Measurements from ENCODE around the gene MED13L.

The MED13L gene

DNA sequence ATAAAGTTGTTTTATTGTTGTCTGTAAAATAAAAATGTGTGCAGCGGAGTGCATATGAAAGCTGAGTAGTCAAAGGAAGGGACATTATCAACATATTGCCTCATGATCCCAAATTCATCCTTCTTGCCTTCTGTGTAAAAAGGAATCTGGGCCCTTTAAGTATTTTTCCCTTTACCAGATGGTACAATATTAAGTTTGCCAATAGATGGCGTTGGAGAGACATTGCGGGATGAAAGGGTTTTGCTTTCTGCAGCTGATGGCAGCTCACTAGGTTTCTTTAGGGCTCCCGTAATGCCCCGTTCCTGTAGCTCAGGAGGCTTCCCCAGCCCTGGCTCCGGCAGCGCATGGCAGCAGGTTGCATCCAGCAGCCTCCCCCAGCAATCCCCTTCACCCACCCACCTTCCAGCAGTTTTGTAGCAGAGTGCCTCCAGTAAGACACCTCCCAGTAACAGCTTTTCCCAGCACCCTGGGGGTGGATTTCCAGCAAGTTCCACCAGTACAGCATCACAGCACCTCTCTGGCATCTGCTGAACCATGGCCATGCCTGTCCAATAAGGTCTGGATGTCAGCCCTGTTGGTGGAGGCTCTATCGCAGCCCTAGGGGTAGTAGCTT is 354.4 kb downstream of the MED13L start (continued):
- TF ChIP-seq, protein P1, sequence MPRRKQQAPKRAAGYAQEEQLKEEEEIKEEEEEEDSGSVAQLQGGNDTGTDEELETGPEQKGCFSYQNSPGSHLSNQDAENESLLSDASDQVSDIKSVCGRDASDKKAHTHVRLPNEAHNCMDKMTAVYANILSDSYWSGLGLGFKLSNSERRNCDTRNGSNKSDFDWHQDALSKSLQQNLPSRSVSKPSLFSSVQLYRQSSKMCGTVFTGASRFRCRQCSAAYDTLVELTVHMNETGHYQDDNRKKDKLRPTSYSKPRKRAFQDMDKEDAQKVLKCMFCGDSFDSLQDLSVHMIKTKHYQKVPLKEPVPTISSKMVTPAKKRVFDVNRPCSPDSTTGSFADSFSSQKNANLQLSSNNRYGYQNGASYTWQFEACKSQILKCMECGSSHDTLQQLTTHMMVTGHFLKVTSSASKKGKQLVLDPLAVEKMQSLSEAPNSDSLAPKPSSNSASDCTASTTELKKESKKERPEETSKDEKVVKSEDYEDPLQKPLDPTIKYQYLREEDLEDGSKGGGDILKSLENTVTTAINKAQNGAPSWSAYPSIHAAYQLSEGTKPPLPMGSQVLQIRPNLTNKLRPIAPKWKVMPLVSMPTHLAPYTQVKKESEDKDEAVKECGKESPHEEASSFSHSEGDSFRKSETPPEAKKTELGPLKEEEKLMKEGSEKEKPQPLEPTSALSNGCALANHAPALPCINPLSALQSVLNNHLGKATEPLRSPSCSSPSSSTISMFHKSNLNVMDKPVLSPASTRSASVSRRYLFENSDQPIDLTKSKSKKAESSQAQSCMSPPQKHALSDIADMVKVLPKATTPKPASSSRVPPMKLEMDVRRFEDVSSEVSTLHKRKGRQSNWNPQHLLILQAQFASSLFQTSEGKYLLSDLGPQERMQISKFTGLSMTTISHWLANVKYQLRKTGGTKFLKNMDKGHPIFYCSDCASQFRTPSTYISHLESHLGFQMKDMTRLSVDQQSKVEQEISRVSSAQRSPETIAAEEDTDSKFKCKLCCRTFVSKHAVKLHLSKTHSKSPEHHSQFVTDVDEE (CRISPR knock-in tag; IDR thresholded peaks at IDR 0.05), result no peak
- no peak for TF ChIP-seq BACH2 (CRISPR knock-in tag; IDR thresholded peaks at IDR 0.05; ENCODE audit: borderline replicate concordance)

DNA sequence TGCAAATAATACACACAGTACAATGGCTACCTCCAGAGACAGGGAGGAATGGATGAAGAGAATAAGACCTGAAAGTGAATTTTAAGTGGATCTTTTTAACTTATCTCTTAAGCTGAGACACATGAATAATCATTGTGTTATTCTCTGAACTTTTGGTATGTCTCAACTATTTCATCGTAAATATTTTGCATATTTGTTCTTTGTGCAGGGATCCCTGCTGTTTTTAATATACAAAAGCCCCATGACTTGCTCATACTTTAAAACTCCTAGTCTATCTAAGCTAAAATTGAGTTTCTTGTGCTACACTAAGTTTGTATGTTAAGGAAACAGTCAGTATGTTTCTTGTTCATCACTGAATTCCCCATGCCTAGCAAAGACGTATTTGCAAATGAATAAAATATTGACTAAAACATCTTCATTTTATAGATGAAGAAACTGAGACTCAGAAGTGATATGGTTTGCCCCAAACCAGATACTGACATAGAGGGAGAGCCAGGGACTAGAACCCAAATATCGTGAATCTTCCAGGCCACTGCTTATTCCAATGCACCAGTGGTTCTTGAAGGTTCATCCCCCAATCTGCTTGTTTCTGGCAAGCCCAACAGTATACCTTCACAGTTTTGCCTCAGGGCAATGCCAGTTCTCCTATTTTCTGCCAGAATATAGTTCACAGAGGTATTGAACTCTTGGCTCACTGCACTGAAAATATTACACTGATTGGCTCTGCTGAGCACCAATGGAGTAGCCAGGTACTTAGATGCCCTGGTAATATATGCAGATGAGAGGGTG is 356.9 kb downstream of the MED13L start:
- no peak for ATAC-seq
- TF ChIP-seq ZNF8 (CRISPR knock-in tag; IDR thresholded peaks at IDR 0.05) (no peak), ZNF565 (CRISPR knock-in tag; conservative IDR thresholded peaks at IDR 0.05; ENCODE audit: low read depth) (no peak), ISL1 (CRISPR knock-in tag; IDR thresholded peaks at IDR 0.05) (no peak), PATZ1 (CRISPR knock-in tag; IDR thresholded peaks at IDR 0.05; ENCODE audit: borderline replicate concordance) (no peak), ZFP30 (CRISPR knock-in tag; IDR thresholded peaks at IDR 0.05) (no peak), ZC3H10 (CRISPR knock-in tag; IDR thresholded peaks at IDR 0.05) (no peak), RARB (CRISPR knock-in tag; IDR thresholded peaks at IDR 0.05) (no peak), CSDC2 (CRISPR knock-in tag; IDR thresholded peaks at IDR 0.05) (no peak), ZFP3 (CRISPR knock-in tag; IDR thresholded peaks at IDR 0.05) (no peak), BACH2 (CRISPR knock-in tag; IDR thresholded peaks at IDR 0.05; ENCODE audit: borderline replicate concordance) (no peak), OSR1 (CRISPR knock-in tag; IDR thresholded peaks at IDR 0.05) (no peak), GLIS3 (CRISPR knock-in tag; IDR thresholded peaks at IDR 0.05) (no peak), ARNTL (CRISPR knock-in tag; IDR thresholded peaks at IDR 0.05; ENCODE audit: borderline replicate concordance, low read depth) (no peak), SNAI2 (CRISPR knock-in tag; IDR thresholded peaks at IDR 0.05) (no peak), POU6F1 (CRISPR knock-in tag; IDR thresholded peaks at IDR 0.05; ENCODE audit: borderline replicate concordance, low read depth) (no peak), CSRNP3 (CRISPR knock-in tag; IDR thresholded peaks at IDR 0.05) (no peak), PPARA (CRISPR knock-in tag; IDR thresholded peaks at IDR 0.05; ENCODE audit: borderline replicate concordance) (no peak), CREB5 (CRISPR knock-in tag; IDR thresholded peaks at IDR 0.05; ENCODE audit: low read depth) (no peak), ZNF70 (CRISPR knock-in tag; IDR thresholded peaks at IDR 0.05) (no peak)
- TF ChIP-seq, protein P1 (CRISPR knock-in tag; IDR thresholded peaks at IDR 0.05), result no peak
